NCI-H2029 treated with DMSO at 0.1 percent for 48 hours (cell line): ENCODE measurements around the gene C1QTNF7.

Experiments used
- DNase-seq: peaks from one replicate; lab custom pipeline; 2025; lab: John Stamatoyannopoulos, UW

C1QTNF7 gene

DNA sequence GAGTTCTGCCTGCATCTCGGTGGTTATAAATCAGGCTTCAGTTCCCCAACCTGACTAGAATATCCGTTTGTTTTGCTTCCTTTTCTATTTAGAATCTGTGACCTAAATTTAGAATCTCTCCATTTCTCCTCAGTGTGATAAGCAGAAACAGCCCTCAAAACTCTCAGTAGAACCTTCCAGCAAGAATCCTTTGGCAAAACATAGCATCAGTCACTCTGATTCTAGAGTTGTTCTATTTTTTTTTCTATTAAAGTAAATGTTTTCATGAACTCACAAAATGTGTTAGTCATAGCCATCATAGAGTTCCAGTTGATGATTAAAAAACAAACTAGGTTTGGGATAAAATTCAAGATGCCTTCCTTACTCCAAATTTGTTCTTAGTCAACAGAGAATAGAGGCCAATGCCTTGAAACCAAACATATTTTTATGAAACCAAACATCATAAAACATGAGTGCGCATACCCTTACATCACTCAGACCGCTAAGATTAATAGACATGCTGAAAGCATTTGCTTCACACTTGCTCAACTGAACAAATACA, 13.2 kb upstream of the C1QTNF7 start:
- DNase-seq, result no peak

DNA sequence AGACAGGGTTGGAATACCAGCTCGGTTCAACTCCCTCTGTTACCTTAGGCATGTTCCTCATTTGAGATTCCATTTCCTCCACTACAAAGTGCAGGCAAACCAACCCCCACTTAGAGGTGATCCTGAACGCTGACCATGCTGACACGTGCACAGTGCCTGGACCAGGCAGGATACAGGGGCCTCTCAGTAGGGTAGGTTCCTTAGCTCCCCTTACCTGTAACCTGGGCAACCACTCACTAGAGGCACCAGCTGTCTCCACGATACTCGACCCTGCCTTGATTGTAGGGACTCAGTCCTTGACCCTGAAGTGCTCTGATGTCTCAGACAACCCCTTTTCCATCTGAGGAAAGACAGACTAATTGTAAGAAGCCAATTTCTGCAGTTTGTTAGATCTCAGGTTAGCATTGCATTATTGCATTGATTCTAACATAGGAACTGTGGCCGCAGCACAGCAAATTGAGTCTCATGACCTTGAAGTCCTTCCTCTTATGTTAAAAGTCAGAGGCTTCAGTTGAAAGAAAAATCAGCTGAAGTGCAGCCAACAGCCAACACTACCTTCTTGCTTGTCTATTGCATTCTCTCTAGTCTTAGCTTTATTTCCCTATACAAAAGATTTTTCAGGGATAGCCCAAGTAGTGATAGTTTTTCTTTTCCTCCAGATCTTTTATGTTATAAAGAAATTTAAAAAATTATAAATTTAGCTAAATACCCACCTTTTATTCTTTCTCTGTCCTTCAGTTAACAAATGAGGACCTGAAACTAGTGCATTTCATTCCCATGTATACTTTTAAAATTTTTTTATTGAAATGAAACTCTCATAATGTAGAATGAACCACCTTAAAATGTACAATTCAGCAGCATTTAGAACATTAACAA, 11.2 kb upstream of the C1QTNF7 start:
- no peak for DNase-seq

DNA sequence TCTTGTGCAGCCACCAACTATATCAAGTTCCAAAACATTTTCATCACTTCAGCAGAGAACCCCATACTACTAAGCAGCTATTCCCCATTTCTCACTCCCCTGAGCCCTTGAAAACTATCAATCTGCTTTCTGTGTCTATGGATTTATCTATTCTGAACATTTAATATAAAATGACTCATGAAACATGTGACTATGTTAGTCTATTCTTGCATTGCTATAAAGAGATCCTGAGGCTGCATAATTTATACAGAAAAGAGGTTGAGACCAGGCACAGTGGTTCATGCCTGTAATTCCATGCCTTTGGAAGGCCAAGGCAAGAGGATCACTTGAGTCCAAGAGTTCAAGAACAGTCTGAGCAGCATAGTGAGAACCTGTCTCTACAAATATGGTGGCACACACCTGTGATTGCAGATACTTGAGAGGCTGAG, 10.6 kb upstream of the C1QTNF7 start:
- no peak for DNase-seq

DNA sequence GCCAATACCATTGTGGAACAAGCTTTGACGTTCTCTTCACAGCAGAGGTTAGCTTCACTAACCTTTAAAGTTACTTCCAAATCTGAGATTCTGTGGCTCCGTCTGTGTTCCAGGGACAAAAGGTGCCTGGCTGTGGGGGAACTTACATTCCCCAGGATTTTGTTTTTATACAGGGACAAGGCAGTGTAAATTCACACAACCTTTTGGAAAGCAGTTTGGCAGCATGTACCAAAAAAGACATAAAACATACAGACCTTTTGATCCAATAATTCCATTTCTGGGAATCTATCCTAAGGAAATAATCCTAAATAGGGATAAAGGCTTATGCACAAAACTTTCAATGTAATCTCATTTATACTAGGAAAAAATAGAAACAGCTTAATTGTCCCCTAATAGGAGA, 8.9 kb upstream of the C1QTNF7 start:
- DNase-seq, result no peak

DNA sequence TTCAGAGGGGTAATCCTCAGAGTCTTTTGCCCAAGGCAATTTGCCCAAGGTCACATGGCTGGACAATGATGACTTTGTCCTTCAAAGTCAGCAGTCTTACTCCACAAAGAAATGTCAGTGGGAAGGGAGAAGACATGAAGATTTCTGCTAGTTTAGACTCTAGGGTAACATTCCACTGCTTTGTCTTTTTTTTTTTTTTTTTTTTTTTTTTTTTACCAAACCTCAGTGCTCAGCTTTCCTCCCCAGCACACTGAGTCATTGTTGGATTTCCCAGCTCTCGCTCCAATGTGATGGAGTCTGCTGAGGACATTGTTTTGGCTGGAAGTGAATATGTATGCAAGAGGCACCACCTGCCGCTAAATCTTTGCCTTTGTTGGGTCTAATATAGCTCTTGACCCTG, 7.2 kb upstream of the C1QTNF7 start:
- DNase-seq, result no peak

DNA sequence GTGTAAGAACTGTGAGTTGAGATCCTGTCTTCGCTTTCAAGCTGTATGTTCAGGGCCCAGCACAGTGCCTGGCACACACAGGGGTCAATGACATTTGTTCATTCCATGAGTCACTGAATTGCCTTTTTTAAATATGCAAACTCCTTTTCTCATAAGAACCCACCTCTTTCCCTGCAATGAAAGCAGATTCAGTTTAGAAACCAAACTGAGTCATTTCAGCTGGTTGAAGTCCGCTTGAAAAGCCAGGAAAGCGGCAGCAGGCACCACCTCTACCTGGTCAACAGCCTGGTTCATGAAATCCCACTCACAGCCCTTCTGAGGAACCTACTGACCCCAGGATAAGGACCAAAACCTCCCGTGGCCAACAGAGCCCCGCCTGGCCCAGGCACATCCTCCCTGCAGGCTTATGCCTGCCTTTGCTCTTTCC, 4.5 kb upstream of the C1QTNF7 start:
- DNase-seq, result no peak

DNA sequence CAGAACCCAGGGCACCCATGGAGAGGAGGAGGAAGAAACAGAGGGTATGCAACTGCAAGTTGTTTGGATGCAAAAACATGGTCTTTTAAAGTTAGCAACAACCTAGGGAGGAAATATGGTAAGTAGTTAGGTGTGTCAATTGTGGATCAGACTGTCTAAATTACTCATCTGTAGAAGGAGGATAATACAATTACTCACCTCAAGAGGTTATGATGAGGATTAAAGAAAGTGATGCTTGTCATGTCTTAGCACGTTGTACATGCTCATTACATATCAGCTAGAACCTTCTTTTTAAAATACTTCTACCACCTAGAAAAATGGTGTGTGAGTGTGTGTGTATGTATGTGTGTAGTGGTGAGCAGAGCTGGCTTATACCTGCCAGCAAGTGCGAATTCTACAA, 2.3 kb upstream of the C1QTNF7 start:
- DNase-seq, result no peak

DNA sequence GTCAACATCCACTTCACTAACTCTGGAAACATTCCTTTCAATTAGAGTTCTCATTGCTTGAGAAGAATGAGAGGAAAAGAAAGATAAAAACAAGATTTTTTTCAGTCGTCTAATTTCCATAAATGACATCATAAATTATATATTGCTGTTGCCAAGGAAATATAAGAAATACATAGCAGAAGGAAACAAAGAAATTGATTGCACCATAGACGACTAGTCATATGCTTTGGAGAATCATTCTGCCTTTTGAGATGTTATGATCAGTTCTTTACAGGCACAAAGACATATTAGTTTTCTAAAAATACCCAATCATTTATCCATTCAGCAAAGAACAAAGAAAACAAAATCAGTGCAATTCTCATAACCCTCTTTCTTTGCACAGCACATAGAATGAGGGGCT, 672 bp upstream of the C1QTNF7 start:
- DNase-seq, result no peak

DNA sequence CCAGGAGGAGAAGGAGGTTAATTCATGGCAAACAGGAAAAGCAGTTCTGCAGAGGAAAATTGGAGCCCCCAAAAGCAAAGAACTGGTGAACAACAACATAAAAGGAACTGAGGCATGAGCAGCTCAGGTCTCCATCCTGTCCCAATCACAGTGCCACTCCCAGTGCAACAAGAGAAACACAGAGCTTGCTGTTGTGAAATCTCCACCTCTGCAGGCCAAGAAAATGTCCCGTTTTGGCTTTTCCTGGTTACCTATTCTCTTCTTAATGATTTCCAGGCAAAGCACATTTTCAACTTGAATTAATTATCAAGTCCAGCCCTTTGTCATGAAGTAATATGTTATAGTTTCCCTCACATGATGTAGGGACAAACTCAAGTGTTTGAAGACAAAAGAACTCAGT, 778 bp downstream of the C1QTNF7 start:
- no peak for DNase-seq

DNA sequence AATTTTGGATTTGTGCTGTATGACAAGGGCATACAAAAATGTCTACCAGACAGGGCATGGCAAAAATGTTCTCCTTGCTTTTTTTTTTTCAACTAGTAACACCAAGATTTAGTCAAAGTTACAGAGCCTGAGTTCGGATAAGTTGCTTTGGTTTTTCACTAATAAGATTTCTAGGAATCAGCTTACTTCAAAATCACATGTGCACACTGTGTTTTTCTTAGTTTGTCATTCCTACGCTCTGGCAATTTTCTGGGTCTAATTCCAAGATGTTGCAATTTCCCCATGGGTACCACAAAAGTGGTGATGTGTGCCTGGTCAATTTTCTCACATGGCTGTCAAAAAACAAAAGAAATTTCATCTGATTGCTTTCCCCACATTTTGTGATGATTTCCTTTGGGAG, 6.3 kb downstream of the C1QTNF7 start:
- no peak for DNase-seq

DNA sequence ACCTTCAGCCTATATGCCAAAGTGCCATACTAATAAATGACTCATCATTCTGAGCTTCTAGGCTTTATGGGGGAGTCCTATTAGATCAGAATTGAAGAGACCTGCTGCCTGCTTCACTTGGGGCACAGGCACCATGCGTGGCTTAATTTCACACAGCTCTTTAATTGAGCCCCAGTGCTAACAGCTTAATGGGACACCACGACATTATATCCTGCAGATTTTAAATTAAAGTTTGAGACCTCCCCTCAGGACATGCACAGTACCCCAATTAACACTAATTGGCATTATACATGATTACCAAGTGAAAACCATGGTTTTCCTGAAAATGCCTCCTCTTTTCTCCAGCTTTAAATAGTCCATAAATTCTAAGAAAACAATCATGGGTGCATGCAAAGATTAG, 6.8 kb downstream of the C1QTNF7 start:
- no peak for DNase-seq

DNA sequence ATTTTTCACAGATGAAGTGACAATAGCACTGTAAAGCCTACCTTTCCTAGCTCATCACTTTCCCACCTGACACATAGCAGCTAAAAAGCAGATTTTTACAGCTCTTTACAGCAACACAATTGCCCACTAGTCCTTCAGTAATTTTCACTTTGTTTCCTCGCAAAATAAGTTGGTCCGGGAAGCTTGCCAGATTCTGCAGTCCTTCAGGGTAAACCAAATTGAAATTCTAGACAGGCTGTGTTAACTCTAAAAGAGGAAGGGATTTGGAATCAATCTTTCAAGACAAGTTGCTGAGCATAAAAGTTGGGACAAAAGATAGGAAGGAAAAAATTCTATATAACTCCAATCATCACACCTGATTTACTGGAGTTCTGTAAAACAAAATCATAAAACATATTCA, 8.7 kb downstream of the C1QTNF7 start:
- no peak for DNase-seq

DNA sequence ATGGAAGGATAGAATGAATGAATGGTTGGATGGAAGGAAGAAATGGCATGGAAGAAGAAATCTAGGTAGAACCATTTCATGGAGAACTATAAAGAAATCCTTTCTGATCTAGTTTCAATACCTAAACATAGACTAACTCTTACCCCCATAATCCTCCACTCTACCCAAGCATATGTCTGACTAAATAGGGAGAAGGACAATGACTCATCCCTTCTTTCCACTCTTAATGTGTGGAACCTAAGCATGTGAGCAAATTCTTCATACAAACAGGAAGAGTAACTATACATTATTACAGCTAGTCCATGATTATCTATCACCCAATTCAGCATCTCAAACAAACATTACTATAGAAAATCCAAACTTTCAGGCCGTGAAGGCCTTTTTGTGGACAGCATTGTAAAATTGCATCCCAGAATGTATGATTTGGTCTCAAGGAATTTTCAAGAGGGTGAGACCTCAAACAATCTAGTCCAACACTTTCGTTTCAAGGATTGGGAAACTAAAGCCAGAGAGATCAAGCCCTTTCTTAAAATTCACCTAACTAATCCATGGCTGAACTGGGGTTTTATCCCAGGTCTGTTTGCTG, 11.2 kb downstream of the C1QTNF7 start:
- DNase-seq, result no peak

DNA sequence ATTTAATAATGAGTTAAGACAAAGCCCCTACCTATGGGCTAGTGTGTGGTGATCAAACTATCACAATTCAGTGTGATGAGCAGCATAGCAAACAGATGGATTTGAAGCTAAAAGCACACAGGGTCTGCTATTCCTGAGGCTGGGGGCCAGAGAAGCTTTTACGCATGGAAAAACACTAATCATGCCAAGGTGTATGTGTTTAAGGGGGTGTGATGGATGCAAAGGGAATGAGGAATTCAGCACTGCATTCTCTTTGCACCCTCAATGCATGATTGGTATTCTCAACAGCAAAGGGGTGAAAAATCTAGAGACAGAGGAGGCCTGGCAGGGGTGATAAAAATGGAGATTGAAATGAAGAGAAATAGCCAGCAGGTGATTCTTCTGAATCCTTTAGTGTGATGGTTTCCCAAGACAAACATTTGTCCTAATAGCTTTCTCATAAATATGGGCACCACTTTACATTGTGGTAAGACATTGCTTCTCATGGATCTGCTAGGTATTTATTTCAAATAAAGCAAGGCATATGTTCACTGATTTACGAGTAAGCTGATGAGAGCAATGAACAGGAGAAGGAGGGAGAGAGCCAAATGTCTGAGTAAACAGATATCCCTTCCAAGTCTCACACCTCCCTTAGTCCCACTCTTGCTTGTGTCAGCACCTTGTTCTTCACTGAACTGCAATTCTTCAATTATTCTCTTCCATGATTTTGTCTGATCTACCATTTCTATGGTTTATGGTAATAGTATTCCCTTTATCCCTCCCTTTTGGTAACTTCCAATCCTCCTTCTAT, 15.7 kb downstream of the C1QTNF7 start:
- no peak for DNase-seq

DNA sequence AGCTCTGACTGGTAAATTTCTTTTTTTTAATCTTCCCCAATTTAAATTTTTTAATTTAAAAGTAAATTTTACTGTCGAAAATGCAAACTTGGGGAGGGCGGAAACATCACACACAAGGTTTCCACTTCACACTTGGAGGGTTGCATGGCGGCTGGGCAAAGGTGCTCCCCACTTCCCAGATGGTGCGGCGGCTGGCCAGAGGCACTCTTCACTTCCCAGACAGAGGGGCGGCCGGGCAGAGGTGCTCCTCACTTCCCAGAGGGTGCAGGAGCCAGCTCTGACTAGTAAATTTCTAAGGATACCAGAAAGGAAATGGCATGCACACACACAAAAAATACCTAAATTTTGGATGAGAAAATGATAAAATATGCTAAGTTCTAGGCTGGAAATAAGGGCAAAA, 16.4 kb downstream of the C1QTNF7 start:
- DNase-seq, result no peak

DNA sequence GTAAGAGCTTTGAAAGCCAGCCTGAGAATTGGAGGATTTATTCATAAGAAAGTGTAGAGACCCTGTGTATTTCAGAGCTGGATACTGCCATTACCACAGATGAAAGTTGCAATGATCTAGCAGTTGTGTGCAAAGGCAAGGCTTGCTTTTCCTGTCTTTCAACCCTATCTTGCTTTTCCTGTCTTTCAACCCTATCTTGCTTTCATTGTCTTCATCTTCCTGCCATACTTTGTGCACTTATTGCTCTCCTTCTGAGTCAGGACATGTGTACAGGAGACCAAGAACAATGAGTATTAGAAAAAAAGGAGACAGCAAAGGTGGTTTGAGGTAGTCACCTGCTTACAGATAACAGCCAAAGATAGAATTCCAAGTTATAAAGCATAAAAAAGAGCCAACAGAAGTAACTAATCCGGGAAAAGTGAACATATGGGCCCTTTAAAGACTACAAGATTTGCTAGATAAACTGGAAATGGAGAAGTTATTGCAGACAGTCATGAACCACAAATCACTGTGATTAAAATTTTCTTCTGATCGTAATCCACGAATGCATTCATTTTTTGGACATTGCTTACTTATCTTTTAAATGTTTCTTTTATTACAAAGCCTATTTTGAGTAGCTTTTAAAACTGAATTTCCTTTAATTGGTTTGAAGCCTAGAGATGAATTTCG, 17.2 kb downstream of the C1QTNF7 start:
- DNase-seq, result no peak

DNA sequence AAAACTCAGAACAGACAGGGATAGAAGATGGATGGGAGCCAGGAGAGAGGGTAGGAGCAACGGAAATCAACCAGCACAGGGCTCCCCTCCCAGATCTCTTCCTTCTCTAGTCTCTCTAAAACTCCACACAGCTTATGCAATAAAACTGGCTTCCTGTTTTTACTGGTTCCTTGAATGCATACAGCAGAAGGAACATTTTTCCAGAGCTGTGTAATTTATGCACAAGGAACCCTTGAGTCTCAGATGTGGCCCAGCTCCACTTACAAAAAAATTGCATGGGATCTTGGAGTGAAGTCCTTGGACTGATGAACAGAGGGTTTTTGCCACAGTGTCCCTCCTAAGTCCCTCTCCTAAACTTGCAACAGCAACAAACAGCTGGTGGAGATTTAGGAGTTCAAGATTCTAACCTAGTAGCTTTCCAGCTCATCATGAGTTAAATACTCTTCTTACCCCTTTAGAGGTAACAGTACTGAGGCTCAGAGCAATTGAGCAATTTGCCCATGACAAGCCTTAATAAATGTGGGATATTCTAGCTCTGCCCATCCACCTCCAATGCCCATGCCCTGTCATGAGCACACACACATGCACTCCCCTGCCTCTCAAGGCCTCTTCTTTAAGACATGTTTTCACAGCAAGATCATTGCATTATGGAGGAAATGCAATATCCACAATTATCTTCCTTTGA, 23.5 kb downstream of the C1QTNF7 start:
- no peak for DNase-seq

DNA sequence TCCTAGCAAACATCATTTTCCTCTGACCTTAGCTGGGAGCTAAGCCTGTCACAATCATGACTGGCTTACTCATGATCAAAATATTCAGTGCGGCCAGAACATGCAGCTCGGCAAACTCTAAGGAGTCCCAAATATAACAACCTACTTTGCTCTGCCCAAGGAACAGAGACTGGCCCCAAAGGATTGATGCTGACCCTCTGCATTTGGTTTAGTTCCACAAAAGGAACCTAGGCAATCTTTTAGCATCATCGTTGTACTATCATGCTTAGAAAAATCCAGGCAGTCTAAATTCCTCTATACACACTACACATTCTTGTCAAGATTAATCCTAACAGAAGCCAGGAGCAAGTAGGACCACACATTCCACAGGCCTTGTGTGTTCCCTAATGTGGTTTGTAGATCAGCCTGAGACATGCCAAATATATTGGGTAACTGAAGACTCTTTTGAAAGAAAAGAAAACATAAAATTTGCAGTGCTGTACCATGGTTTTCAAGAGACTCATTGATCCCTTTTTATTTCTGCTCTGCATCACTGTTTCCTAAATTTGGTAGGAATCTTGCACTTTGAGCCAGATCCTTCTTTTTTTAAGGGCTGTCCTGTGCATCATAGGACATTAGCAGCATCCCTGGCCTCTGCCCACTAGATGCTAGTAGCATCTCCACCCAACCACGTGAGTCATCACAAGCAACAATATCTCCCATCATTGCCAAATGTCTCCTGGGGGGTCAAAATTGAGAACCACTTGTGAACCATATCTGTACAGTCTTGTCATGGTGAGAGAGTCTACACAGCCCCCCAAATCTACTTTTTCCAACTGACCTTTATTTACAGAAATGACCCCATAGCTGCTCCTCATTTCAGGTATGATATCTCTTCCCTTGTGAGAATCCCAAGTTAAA, 24.3 kb downstream of the C1QTNF7 start:
- no peak for DNase-seq

DNA sequence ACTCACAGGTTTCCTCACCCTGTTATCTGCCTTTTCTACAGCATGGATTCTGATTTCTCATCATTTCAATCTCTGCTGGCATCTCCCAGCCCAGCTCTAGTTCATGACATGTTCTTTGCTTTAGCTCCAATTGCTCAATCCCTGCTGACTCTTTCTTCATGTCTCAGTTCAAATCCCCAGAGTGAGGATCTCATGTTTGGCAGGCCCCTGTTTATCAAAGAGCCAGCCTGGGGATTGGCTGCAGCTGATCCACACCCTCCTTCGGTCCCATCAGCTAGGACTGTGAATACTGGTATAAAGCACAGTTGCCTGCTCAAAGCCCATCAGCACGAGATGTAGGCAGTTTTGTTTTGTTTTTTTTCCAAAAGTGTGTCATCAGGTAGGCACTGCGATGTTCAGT, 27.5 kb downstream of the C1QTNF7 start:
- DNase-seq, result no peak

DNA sequence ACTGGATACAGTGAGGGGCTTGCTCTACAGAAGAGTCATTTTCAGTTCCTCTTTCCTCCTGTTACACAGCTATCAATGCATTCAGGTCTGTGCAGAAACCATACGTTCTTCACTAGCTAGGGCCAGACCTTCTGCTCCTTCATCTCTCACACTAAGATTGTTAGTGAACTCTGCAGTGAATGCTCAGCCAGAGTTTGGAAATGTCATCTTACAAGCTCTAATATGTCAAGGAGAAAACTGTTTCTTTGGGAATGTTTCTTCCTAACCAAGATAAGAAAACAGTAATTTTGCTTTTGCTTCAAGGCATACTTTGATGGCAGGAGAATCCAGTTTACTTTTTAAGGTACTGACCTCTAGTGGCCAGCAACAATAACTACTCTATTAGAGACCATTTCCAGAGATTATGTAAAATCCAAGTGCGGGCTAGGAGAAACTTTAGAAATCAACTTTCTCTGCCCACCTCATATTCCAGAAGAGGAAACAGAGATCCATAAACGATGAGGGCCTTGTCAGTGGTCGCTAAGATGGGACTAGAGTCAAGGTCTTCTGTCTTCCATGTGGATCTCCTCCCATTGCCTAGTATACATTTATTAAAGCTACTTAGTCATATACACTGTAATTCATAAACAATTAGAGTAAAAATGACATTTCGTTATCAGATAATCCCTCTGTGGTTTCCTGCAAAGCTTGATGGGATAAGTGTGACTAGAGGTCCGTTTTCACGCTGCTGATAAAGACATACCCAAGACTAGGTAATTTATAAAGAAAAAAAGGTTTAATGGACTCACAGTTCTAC, 29.8 kb downstream of the C1QTNF7 start:
- no peak for DNase-seq
